ENCODE measurements around the gene MYO3B.

Gene MYO3B

DNA sequence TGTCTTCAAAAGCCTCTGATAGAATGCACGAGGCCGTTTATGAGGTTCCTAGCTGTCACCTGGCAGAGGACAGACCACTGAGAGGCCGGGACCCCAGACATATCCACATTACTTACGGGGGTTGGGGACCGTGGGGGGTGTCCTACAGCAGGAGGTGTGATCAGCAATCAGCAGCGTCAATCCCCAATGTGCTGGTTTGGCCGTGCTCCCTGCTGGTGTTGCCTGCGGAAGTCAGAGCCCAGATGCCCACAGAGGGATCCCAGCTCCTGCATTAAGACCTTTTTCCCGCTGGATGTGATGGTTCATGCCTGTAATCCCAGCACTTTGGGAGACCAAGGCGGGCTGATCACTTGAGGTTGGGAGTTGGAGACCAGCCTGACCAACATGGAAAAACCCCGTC, 516.4 kb downstream of the MYO3B start:
- TF ChIP-seq CTCF (IDR thresholded peaks at IDR 0.05; ENCODE audit: control insufficient read depth, extremely low read depth, insufficient read depth): no peak
- no peak overlapping the region for H3K4me3 ChIP-seq (ENCODE audit: low read depth, low read length)
- DNase-seq (ENCODE audit: low read depth): no peak

DNA sequence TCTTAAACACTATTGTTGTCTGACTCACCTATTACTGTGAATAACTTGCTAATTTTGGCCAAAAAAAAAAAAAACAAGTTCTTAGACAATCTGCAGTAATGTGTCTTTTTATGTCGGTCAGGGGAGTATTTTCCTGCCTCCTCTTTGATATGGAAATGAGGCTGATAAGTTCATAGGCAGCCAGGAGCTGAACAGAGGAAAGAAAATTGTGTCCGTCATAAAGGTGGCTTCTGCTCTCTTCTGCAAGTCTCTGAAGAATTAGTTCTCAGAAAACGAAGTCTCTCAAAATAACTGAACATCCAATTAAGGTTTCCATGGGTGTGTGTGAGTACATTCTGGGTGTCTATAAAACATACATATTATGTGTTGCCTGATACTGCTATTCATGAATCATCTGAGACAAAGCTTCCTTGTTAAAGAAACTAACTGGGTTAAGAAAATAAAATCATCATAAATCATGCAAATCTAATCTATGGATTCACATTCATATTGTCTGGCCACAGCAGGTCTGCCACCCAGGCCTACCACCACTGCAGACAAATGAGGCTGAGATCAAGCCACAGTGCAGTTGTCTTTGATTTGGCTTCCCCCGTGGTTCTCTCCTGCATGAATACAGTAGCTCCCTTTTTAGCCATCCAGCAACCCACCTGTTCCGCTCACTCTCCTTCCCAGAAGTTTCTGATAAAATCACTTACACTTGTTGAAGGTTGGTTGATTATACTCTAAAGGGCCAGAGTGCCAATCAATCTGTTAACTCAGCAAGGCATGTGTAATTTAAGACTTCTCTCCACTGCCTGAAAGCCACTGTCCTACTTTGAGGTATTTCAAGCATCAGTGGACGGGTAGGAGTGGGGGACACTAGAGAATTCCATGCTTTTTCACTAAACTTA, 517.8 kb downstream of the MYO3B start:
- H3K4me3 ChIP-seq (ENCODE audit: low read depth, low read length): no peak overlapping the region
- no peak for DNase-seq (ENCODE audit: low read depth)
- TF ChIP-seq CTCF (IDR thresholded peaks at IDR 0.05; ENCODE audit: control insufficient read depth, extremely low read depth, insufficient read depth): no peak

- TF ChIP-seq CTCF (IDR thresholded peaks at IDR 0.05; ENCODE audit: control insufficient read depth, extremely low read depth, insufficient read depth): no peak
- DNase-seq (ENCODE audit: low read depth): no peak
- no peak overlapping the region for H3K4me3 ChIP-seq (ENCODE audit: low read depth, low read length)
Measured at GRCh38 chr2:170696948-170697347, 519.0 kb downstream of the MYO3B start.

GRCh38 chr2:170701011-170701410, 523.1 kb downstream of the MYO3B start:
- no peak overlapping the region for H3K4me3 ChIP-seq (ENCODE audit: low read depth, low read length)
- no peak for TF ChIP-seq CTCF (IDR thresholded peaks at IDR 0.05; ENCODE audit: control insufficient read depth, extremely low read depth, insufficient read depth)
- DNase-seq (ENCODE audit: low read depth): no peak

GRCh38 chr2:170703776-170704476, 526.0 kb downstream of the MYO3B start:
- no peak for TF ChIP-seq CTCF (IDR thresholded peaks at IDR 0.05; ENCODE audit: control insufficient read depth, extremely low read depth, insufficient read depth)
- no peak for DNase-seq (ENCODE audit: low read depth)
- no peak overlapping the region for H3K4me3 ChIP-seq (ENCODE audit: low read depth, low read length)

All from LNCaP clone FGC (cell line).